Gastroesophageal sphincter (tissue), 4 donors: ENCODE measurements around the gene ACP4. TPM values are rescaled to one million over a fixed set of nuclear protein-coding genes. Genes with fewer than 3 reads are reported as not detected.
"Not testable (repeated sequence)": the region's sequence is repeated elsewhere in the genome, so short reads cannot be mapped to it uniquely, and the experiment has no call there.

Experiments used
- ATAC-seq: fragments of 150-250 bp; one replicate; pipeline ENCODE4 v1.9.1; 2016; ENCODE audit warnings: mild to moderate bottlenecking, moderate library complexity
- H3K27ac ChIP-seq, 4 donors: fragments of 200-600 bp; sonication (generic) in 3 of 4; 1 replicate in 3 of 4; 2 replicates in 1 of 4; pipeline ENCODE4 v1.5.1; 2016 to 2019
- H3K27me3 ChIP-seq: fragments of 200-600 bp; sonication (generic); one replicate; pipeline ENCODE4 v1.5.1; 2019
- H3K36me3 ChIP-seq, 2 donors: fragments of 200-600 bp; sonication (generic); one replicate each; pipeline ENCODE4 v1.5.1; 2019; ENCODE audit warnings: control low read depth in 1 of 2
- H3K4me1 ChIP-seq, 3 donors: fragments of 200-600 bp; sonication (generic); 1 replicate in 2 of 3; 2 replicates in 1 of 3; pipeline ENCODE4 v1.5.1; 2016 to 2019; ENCODE audit warnings: control low read depth in 2 of 3
- H3K4me3 ChIP-seq, 2 donors: fragments of 200-600 bp; sonication (generic); one replicate each; pipeline ENCODE4 v1.5.1; 2019; ENCODE audit warnings: mild to moderate bottlenecking in 1 of 2, moderate library complexity in 1 of 2
- H3K9me3 ChIP-seq, 3 donors: fragments of 200-600 bp; sonication (generic); one replicate each; pipeline ENCODE4 v1.5.1; 2017 to 2019; ENCODE audit warnings: control low read depth in 2 of 3
- CTCF ChIP-seq, 4 experiments: fragments of 200-600 bp in 2 of 4; fragments of 450-650 bp in 2 of 4; sonication (generic) in 1 of 4; IDR thresholded peaks; one replicate each; pipeline ENCODE4 v1.5.1; 2017 to 2019; ENCODE audit warnings: antibody characterized with exemption in 4 of 4, mild to moderate bottlenecking in 2 of 4, moderate library complexity in 2 of 4
- EP300 ChIP-seq: sonication (generic); formaldehyde crosslinking; IDR thresholded peaks from one replicate; pipeline ENCODE4 v1.6.1; 2017; ENCODE audit warnings: antibody characterized with exemption, mild to moderate bottlenecking
- POLR2A ChIP-seq, 2 donors: fragments of 450-650 bp; IDR thresholded peaks; one replicate each; pipeline ENCODE4 v1.6.1; 2017; ENCODE audit warnings: antibody characterized with exemption in 2 of 2, mild to moderate bottlenecking in 2 of 2, moderate library complexity in 1 of 2
- POLR2AphosphoS5 ChIP-seq: sonication (generic); formaldehyde crosslinking; IDR thresholded peaks from one replicate; pipeline ENCODE4 v1.6.1; 2017; ENCODE audit warnings: antibody characterized with exemption
- WGBS, 2 donors: methylation state at CpG; one replicate each; pipeline ENCODE4 v1.1.5; 2018; ENCODE audit warnings: low coverage in 1 of 2; 5-methylcytosine and 5-hydroxymethylcytosine counted together
- total RNA-seq, 4 donors: library from RNA; depleted of rRNA; stranded (reverse); fragments of >200 nt; gene quantifications; one replicate each; pipeline ENCODE4 v1.1.0, GENCODE V29; 2016

Gene ACP4
- total RNA-seq, 4 donors from 2014 or later, result not detected

- WGBS, 2 donors, result 63 to 82% methylated on average over 4 to 6 of the region's 7 CpGs
- Histone ChIP-seq H3K36me3 (no peaks in the 10 kb centered on the region), H3K27me3 (peaks cover 72% of the 10 kb centered on the region), H3K4me1 (no peaks in the 10 kb centered on the region), H3K9me3 (no peaks in the 10 kb centered on the region), H3K4me3 (no peak overlapping the region), H3K27ac (no peak overlapping the region)
- TF ChIP-seq EP300, result no peak
- TF ChIP-seq CTCF (IDR thresholded peaks at IDR 0.05), result no peak
- no peak for TF ChIP-seq POLR2A (IDR thresholded peaks at IDR 0.05)
- no peak for TF ChIP-seq POLR2AphosphoS5
- ATAC-seq, result no peak
Measured at GRCh38 chr19:50764409-50764808, 25.8 kb upstream of the ACP4 start.

- 57 to 59% methylated on average over 5 to 10 of the region's 12 CpGs for WGBS, 2 donors
- ATAC-seq, H3K27ac ChIP-seq, H3K4me3 ChIP-seq, H3K4me1 ChIP-seq, H3K9me3 ChIP-seq, H3K36me3 ChIP-seq: not testable (repeated sequence)
- peaks cover 91% of the 10 kb centered on the region for H3K27me3 ChIP-seq
Measured at GRCh38 chr19:50766746-50767145, 23.5 kb upstream of the ACP4 start.

- not testable (repeated sequence) for ATAC-seq
Measured at GRCh38 chr19:50767263-50767662, 23.0 kb upstream of the ACP4 start.

GRCh38 chr19:50768277-50768676, 21.9 kb upstream of the ACP4 start:
- peaks cover 93% of the 10 kb centered on the region for H3K27me3 ChIP-seq
- H3K27ac ChIP-seq, result no peak overlapping the region
- H3K4me3 ChIP-seq, result no peak overlapping the region
- H3K9me3 ChIP-seq, result peaks cover 0 to 5% (median 0%) of the 10 kb centered on the region in 3 donors
- H3K36me3 ChIP-seq, result no peaks in the 10 kb centered on the region
- ATAC-seq, result no peak
- H3K4me1 ChIP-seq, result no peaks in the 10 kb centered on the region
- 60 to 67% methylated on average over 4 to 5 of the region's 5 CpGs for WGBS, 2 donors
- TF ChIP-seq CTCF (IDR thresholded peaks at IDR 0.05), result no peak
- no peak for TF ChIP-seq EP300
- no peak for TF ChIP-seq POLR2AphosphoS5
- TF ChIP-seq POLR2A (IDR thresholded peaks at IDR 0.05), result no peak

More at GRCh38 chr19:50767263-50767662, 23.0 kb upstream of the ACP4 start:
- H3K4me3 ChIP-seq, H3K9me3 ChIP-seq, H3K36me3 ChIP-seq, H3K4me1 ChIP-seq, H3K27ac ChIP-seq: not testable (repeated sequence)
- 30 to 55% methylated on average over 4 to 5 of the region's 5 CpGs for WGBS, 2 donors
- H3K27me3 ChIP-seq, result peaks cover 91% of the 10 kb centered on the region

- WGBS, 2 donors, result 63 to 100% methylated on average over 1 to 2 of the region's 2 CpGs
- not testable (repeated sequence) for H3K36me3 ChIP-seq, ATAC-seq, H3K4me1 ChIP-seq, H3K9me3 ChIP-seq, H3K4me3 ChIP-seq, H3K27ac ChIP-seq
- peaks cover 96% of the 10 kb centered on the region for H3K27me3 ChIP-seq
Measured at GRCh38 chr19:50770164-50770563, 20.1 kb upstream of the ACP4 start, which contains the start of gene GPR32. Gene GPR32, plus strand, starts transcription at chr19:50770464. Its CDS starts 137 bp downstream, at chr19:50770601.

GRCh38 chr19:50770888-50771287, 19.3 kb upstream of the ACP4 start:
- ATAC-seq, result no peak
- Histone ChIP-seq H3K4me1 (no peaks in the 10 kb centered on the region), H3K27ac (no peak overlapping the region), H3K27me3 (peaks cover 96% of the 10 kb centered on the region), H3K36me3 (no peaks in the 10 kb centered on the region), H3K9me3 (peaks cover 0 to 5% (median 0%) of the 10 kb centered on the region in 3 donors), H3K4me3 (no peak overlapping the region)
- WGBS, 2 donors, result 58% methylated on average over 6 of the region's 13 CpGs; no CpG with 5 or more reads in 1 of the 2 donors
- TF ChIP-seq POLR2AphosphoS5 (no peak), CTCF (IDR thresholded peaks at IDR 0.05) (no peak), EP300 (no peak), POLR2A (IDR thresholded peaks at IDR 0.05) (no peak)

GRCh38 chr19:50772476-50772875, 17.7 kb upstream of the ACP4 start:
- WGBS, 2 donors, result 42 to 65% methylated on average over 2 of the region's 2 CpGs
- Histone ChIP-seq H3K9me3 (peaks cover 0 to 18% (median 0%) of the 10 kb centered on the region in 3 donors), H3K27me3 (peaks cover 99% of the 10 kb centered on the region), H3K4me3 (no peak overlapping the region), H3K36me3 (no peaks in the 10 kb centered on the region), H3K27ac (no peak overlapping the region), H3K4me1 (no peaks in the 10 kb centered on the region)
- ATAC-seq, result no peak
- TF ChIP-seq POLR2A (IDR thresholded peaks at IDR 0.05) (no peak), CTCF (IDR thresholded peaks at IDR 0.05) (no peak), POLR2AphosphoS5 (no peak), EP300 (no peak)

GRCh38 chr19:50772912-50773311, 17.3 kb upstream of the ACP4 start:
- not testable (repeated sequence) for H3K27ac ChIP-seq, H3K4me1 ChIP-seq, H3K36me3 ChIP-seq, ATAC-seq, H3K4me3 ChIP-seq
- 100% methylated on average over 1 of the region's 3 CpGs; no CpG with 5 or more reads in 1 of the 2 donors for WGBS, 2 donors
- H3K9me3 ChIP-seq, result peaks cover 0 to 18% (median 0%) of the 10 kb centered on the region in 3 donors
- H3K27me3 ChIP-seq, result peaks cover 99% of the 10 kb centered on the region

- H3K4me3 ChIP-seq, H3K27ac ChIP-seq, H3K4me1 ChIP-seq, ATAC-seq, H3K36me3 ChIP-seq: not testable (repeated sequence)
- H3K27me3 ChIP-seq, result peaks cover 99% of the 10 kb centered on the region
- H3K9me3 ChIP-seq, result peaks cover 0 to 18% (median 0%) of the 10 kb centered on the region in 3 donors
- WGBS, 2 donors, result 47% methylated on average over 3 of the region's 7 CpGs; no CpG with 5 or more reads in 1 of the 2 donors
Measured at GRCh38 chr19:50773454-50773853, 16.8 kb upstream of the ACP4 start.
